Measurements from ENCODE around the gene OSGIN1.

Gene OSGIN1

GRCh38 chr16:83958137-83958845 lies 5.3 kb downstream of the OSGIN1 start:
- no peak for DNase-seq (ENCODE audit: low read depth, low spot score)

- DNase-seq (ENCODE audit: low read depth, low spot score): no peak
Observed at GRCh38 chr16:83958846-83959565, 6.0 kb downstream of the OSGIN1 start.

GRCh38 chr16:83959656-83960434 lies 6.8 kb downstream of the OSGIN1 start:
- no peak for DNase-seq (ENCODE audit: low read depth, low spot score)

- no peak for DNase-seq (ENCODE audit: low read depth, low spot score)
Observed at GRCh38 chr16:83960521-83961249, 7.6 kb downstream of the OSGIN1 start.

- no peak for DNase-seq (ENCODE audit: low read depth, low spot score)
Observed at GRCh38 chr16:83961591-83961990, 8.6 kb downstream of the OSGIN1 start.

- DNase-seq (ENCODE audit: low read depth, low spot score): no peak
Observed at GRCh38 chr16:83963277-83964119, 10.5 kb downstream of the OSGIN1 start.

GRCh38 chr16:83964684-83965443 lies 11.8 kb downstream of the OSGIN1 start:
- DNase-seq (ENCODE audit: low read depth, low spot score): no peak

- no peak for DNase-seq (ENCODE audit: low read depth, low spot score)
Observed at GRCh38 chr16:83965444-83966152, 12.6 kb downstream of the OSGIN1 start.

GRCh38 chr16:83966153-83966696 lies 13.2 kb downstream of the OSGIN1 start:
- no peak for DNase-seq (ENCODE audit: low read depth, low spot score)

GRCh38 chr16:83967091-83967490 lies 14.1 kb downstream of the OSGIN1 start:
- DNase-seq (ENCODE audit: low read depth, low spot score): no peak

- DNase-seq (ENCODE audit: low read depth, low spot score): no peak
Observed at GRCh38 chr16:83967838-83968305, 14.8 kb downstream of the OSGIN1 start, which contains the start of gene NECAB2. NECAB2 (plus strand) TSS chr16:83968244; CDS start chr16:83968649, 405 bp downstream.

- DNase-seq (ENCODE audit: low read depth, low spot score): no peak
Observed at GRCh38 chr16:83968306-83968851, 15.3 kb downstream of the OSGIN1 start.

GRCh38 chr16:83968891-83969649 lies 16.0 kb downstream of the OSGIN1 start:
- DNase-seq (ENCODE audit: low read depth, low spot score): no peak

- DNase-seq (ENCODE audit: low read depth, low spot score): no peak
Observed at GRCh38 chr16:83969771-83970429, 16.9 kb downstream of the OSGIN1 start.

- DNase-seq (ENCODE audit: low read depth, low spot score): no peak
Observed at GRCh38 chr16:83970430-83970815, 17.4 kb downstream of the OSGIN1 start.

GRCh38 chr16:83971165-83972130 lies 18.4 kb downstream of the OSGIN1 start:
- no peak for DNase-seq (ENCODE audit: low read depth, low spot score)

Data from smooth muscle cell of the brain vasculature (primary cell).